OCI-LY1 (cell line): ENCODE data around the gene SAMD5.

ENCODE experiments used
- H2AFZ ChIP-seq: fragments of 200-600 bp; sonication (generic), shearing (Covaris generic); 2 replicates; pipeline ENCODE4 v1.6.0; 2014; ENCODE audit warnings: antibody characterized with exemption, mild to moderate bottlenecking, low read length
- H3F3A ChIP-seq: fragments of 200-600 bp; sonication (generic), shearing (Covaris generic); 2 replicates; pipeline ENCODE4 v1.6.0; 2014; ENCODE audit warnings: mild to moderate bottlenecking, antibody characterized with exemption, low read length, moderate library complexity; ENCODE audit not compliant: insufficient read depth
- H3K27ac ChIP-seq: fragments of 200-600 bp; sonication (generic); 2 replicates; pipeline ENCODE4 v1.5.1; 2014; ENCODE audit warnings: low read length, mixed run types, mild to moderate bottlenecking, low read depth; ENCODE audit not compliant: poor library complexity, severe bottlenecking
- H3K27me3 ChIP-seq: fragments of 200-600 bp; sonication (generic); 2 replicates; pipeline ENCODE4 v1.6.0; 2014; ENCODE audit warnings: antibody characterized with exemption, mild to moderate bottlenecking, low read length, moderate library complexity; ENCODE audit not compliant: insufficient read depth
- H3K36me3 ChIP-seq: fragments of 200-600 bp; sonication (generic); 2 replicates; pipeline ENCODE4 v1.6.1; 2014; ENCODE audit warnings: mild to moderate bottlenecking, antibody characterized with exemption, low read length, moderate library complexity, mixed read lengths; ENCODE audit not compliant: insufficient read depth
- H3K4me1 ChIP-seq: fragments of 200-600 bp; sonication (generic); 2 replicates; pipeline ENCODE4 v1.5.1; 2014; ENCODE audit warnings: mild to moderate bottlenecking, low read length, moderate library complexity; ENCODE audit not compliant: insufficient read depth, severe bottlenecking
- H3K4me2 ChIP-seq: fragments of 200-600 bp; sonication (generic), shearing (Covaris generic); 2 replicates; pipeline ENCODE4 v1.6.1; 2014; ENCODE audit warnings: low read length
- H3K4me3 ChIP-seq: fragments of 200-600 bp; sonication (generic); 2 replicates; pipeline ENCODE4 v1.5.1; 2014; ENCODE audit warnings: low read length, low read depth, mild to moderate bottlenecking, mixed read lengths; ENCODE audit not compliant: poor library complexity, severe bottlenecking
- H3K79me2 ChIP-seq: fragments of 200-600 bp; shearing (Covaris generic); 2 replicates; pipeline ENCODE4 v1.6.1; 2016; ENCODE audit warnings: mixed run types, low read length, mixed read lengths; ENCODE audit not compliant: insufficient read depth
- H3K9ac ChIP-seq: fragments of 200-600 bp; sonication (generic), shearing (Covaris generic); 2 replicates; pipeline ENCODE4 v1.6.1; 2014; ENCODE audit warnings: mild to moderate bottlenecking, low read length, mixed read lengths
- H3K9me2 ChIP-seq: fragments of 200-600 bp; sonication (generic), shearing (Covaris generic); 2 replicates; pipeline ENCODE4 v1.6.1; 2014; ENCODE audit warnings: low read depth, mild to moderate bottlenecking, low read length, mixed read lengths
- H3K9me3 ChIP-seq: fragments of 200-600 bp; shearing (Covaris generic); 2 replicates; pipeline ENCODE4 v1.6.1; 2014; ENCODE audit warnings: low read length, mixed read lengths
- H4K20me1 ChIP-seq: fragments of 200-600 bp; sonication (generic), shearing (Covaris generic); 2 replicates; pipeline ENCODE4 v1.6.0; 2016; ENCODE audit warnings: mild to moderate bottlenecking, low read length; ENCODE audit not compliant: insufficient read depth
- EZH2 ChIP-seq: fragments of 200-600 bp; sonication (generic), shearing (Covaris generic); IDR thresholded peaks from 2 replicates; pipeline ENCODE4 v1.8.0; 2017; ENCODE audit warnings: borderline replicate concordance, mixed run types, mild to moderate bottlenecking, antibody characterized with exemption, low read length, moderate library complexity, mixed read lengths
- TF ChIP-seq, protein P1 (sequence below): fragments of 200-600 bp; sonication (generic), shearing (Covaris generic); IDR thresholded peaks from 2 replicates; pipeline ENCODE4 v1.5.1; 2017; ENCODE audit warnings: mild to moderate bottlenecking, antibody characterized with exemption, low read length, moderate library complexity, mixed read lengths

Gene SAMD5

DNA sequence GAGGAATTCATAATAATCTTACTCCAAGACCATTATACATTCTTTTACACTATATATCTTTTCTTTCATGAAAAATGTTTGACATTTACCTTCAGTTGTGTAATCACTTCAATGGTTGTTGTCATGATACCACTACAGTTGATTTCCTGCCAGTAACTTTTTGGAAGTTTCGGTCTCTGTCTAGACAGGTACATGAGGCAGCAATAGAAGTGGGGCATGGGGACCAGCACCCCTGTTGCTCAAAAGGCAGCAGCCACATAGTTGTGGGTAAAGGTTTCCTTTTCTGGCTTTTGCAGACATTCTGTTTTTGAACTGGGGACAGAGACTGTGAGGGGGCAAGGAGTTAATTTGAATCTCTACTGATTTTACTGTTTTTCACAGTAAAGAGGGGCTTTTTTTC is 14.1 kb downstream of the SAMD5 start:
- no peaks in the 10 kb centered on the region for H3K27me3 ChIP-seq
- H3K9ac ChIP-seq = no peak overlapping the region
- no peak overlapping the region for H2AFZ ChIP-seq
- H3F3A ChIP-seq = no peaks in the 10 kb centered on the region
- H3K4me2 ChIP-seq = no peak overlapping the region
- H3K4me3 ChIP-seq = no peak overlapping the region
- no peaks in the 10 kb centered on the region for H3K9me3 ChIP-seq
- TF ChIP-seq, protein P1, sequence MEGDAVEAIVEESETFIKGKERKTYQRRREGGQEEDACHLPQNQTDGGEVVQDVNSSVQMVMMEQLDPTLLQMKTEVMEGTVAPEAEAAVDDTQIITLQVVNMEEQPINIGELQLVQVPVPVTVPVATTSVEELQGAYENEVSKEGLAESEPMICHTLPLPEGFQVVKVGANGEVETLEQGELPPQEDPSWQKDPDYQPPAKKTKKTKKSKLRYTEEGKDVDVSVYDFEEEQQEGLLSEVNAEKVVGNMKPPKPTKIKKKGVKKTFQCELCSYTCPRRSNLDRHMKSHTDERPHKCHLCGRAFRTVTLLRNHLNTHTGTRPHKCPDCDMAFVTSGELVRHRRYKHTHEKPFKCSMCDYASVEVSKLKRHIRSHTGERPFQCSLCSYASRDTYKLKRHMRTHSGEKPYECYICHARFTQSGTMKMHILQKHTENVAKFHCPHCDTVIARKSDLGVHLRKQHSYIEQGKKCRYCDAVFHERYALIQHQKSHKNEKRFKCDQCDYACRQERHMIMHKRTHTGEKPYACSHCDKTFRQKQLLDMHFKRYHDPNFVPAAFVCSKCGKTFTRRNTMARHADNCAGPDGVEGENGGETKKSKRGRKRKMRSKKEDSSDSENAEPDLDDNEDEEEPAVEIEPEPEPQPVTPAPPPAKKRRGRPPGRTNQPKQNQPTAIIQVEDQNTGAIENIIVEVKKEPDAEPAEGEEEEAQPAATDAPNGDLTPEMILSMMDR = no peak
- TF ChIP-seq EZH2 = no peak
- H3K4me1 ChIP-seq = no peaks in the 10 kb centered on the region
- H3K27ac ChIP-seq = no peak overlapping the region
- no peaks in the 10 kb centered on the region for H3K79me2 ChIP-seq
- no peaks in the 10 kb centered on the region for H4K20me1 ChIP-seq
- H3K36me3 ChIP-seq = no peaks in the 10 kb centered on the region
- no peaks in the 10 kb centered on the region for H3K9me2 ChIP-seq

DNA sequence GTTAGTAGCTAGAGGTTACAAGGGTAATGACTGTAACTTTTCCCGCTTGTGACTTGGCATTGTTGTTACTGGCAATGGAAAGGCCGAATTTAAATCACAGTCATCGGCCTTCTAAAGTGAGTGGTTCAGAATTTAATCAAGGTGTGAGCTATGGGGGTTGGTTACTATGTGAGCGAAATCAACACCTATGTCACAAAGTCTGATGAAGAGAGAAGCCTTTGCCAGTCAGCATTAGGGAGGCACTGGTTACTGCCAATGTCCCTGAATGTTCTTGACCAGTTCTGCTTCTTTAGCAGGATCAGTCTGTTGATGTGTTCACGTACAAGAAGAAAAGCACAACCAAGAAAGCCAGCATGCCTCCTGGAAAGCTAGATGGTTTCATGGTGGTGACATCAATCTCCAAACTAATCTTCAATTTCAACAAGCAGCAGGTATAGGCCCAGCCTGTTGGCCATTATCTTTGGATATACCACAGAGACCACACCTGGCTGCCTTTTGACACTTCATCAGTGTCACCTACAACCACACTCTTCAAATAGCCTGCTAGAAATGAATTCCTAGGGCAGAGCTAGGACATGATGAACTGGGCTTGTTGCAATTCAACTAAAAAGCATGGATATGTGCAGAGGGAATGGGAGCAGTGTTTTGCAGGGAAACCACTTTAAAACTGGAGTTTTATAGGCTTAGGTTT is 17.2 kb downstream of the SAMD5 start:
- Histone ChIP-seq H2AFZ (no peak overlapping the region), H3K79me2 (no peaks in the 10 kb centered on the region), H3K4me2 (no peak overlapping the region), H3K9ac (no peak overlapping the region), H4K20me1 (no peaks in the 10 kb centered on the region), H3K9me2 (no peaks in the 10 kb centered on the region), H3K27me3 (no peaks in the 10 kb centered on the region), H3K9me3 (no peaks in the 10 kb centered on the region), H3K4me1 (no peaks in the 10 kb centered on the region), H3K4me3 (no peak overlapping the region), H3K36me3 (no peaks in the 10 kb centered on the region), H3F3A (no peaks in the 10 kb centered on the region), H3K27ac (no peak overlapping the region)
- TF ChIP-seq, protein P1 = no peak
- no peak for TF ChIP-seq EZH2

DNA sequence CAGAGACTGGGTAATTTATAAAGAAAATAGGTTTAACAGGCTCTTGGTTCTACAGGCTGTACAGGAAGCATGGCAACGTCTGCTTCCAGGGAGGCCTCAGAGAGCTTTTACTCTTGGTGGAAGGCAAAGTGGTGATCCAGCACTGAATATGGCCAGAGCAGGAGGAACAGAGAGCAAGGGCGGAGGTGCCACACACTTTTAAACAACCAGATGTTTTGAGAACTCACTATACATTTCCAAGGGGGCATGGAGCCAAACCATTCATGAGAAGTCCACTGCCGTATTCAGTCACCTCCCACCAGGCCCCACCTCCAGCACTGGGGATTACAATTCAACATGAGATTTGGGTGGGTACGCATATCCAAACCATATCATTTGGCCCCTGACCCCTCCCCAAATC is 18.7 kb downstream of the SAMD5 start:
- no peak for TF ChIP-seq EZH2
- TF ChIP-seq, protein P1 = no peak

More for the DNA sequence above, 18.7 kb downstream of the SAMD5 start:
- Histone ChIP-seq H3K9ac (no peak overlapping the region), H3K36me3 (no peaks in the 10 kb centered on the region), H3K9me2 (no peaks in the 10 kb centered on the region), H2AFZ (no peak overlapping the region), H3K27me3 (no peaks in the 10 kb centered on the region), H3K27ac (no peak overlapping the region), H3K9me3 (no peaks in the 10 kb centered on the region), H3F3A (no peaks in the 10 kb centered on the region), H3K4me2 (no peak overlapping the region), H3K4me1 (no peaks in the 10 kb centered on the region), H3K79me2 (no peaks in the 10 kb centered on the region), H3K4me3 (no peak overlapping the region), H4K20me1 (no peaks in the 10 kb centered on the region)
